ENCODE results near the gene SUN3. TPM values are rescaled to one million over a fixed set of nuclear protein-coding genes. Genes with fewer than 3 reads are reported as not detected.

SUN3 gene
- total RNA-seq, 4 donors from 2014 or later, result not detected

GRCh38 chr7:48040944-48041652 lies 12.2 kb upstream of the SUN3 start:
- WGBS, 2 donors (ENCODE audit: low coverage in 1 of 2), result 86 to 91% methylated on average over 4 to 17 of the region's 18 CpGs
- no peak overlapping the region for H3K27ac ChIP-seq
- H3K4me3 ChIP-seq, result no peak overlapping the region
- DNase-seq, result no peak
- TF ChIP-seq CTCF (IDR thresholded peaks at IDR 0.05) (no peak), POLR2A (IDR thresholded peaks at IDR 0.05) (no peak), EP300 (IDR thresholded peaks at IDR 0.05; ENCODE audit: low read depth) (no peak), POLR2AphosphoS5 (IDR thresholded peaks at IDR 0.05) (no peak)
- peaks cover 15% of the 10 kb centered on the region for H3K27me3 ChIP-seq
- intact Hi-C loops (cut with DNase I; ENCODE audit: low total_unique reads) (no loop called here), in situ Hi-C loops (cut with MboI; ENCODE audit: low pct_ligation_motif_present in 1 of 4, low pct_unique_long_range_greater_than_20kb in 1 of 4, low sequenced_read_pairs in 3 of 4) (no loop called here)
- H3K9me3 ChIP-seq, result no peaks in the 10 kb centered on the region
- H3K36me3 ChIP-seq, result no peaks in the 10 kb centered on the region
- peaks cover 2 to 4% (median 2%) of the 10 kb centered on the region in 4 donors for H3K4me1 ChIP-seq

GRCh38 chr7:48038815-48039506 lies 10.1 kb upstream of the SUN3 start:
- no peaks in the 10 kb centered on the region for H3K9me3 ChIP-seq
- no peaks in the 10 kb centered on the region for H3K36me3 ChIP-seq
- peaks cover 8 to 14% (median 12%) of the 10 kb centered on the region in 4 donors for H3K4me1 ChIP-seq
- H3K4me3 ChIP-seq, result no peak overlapping the region
- DNase-seq, result no peak
- TF ChIP-seq POLR2AphosphoS5 (IDR thresholded peaks at IDR 0.05) (no peak), CTCF (IDR thresholded peaks at IDR 0.05) (no peak), EP300 (IDR thresholded peaks at IDR 0.05; ENCODE audit: low read depth) (no peak), POLR2A (IDR thresholded peaks at IDR 0.05) (no peak)
- H3K27ac ChIP-seq, result no peak overlapping the region
- intact Hi-C loops (cut with DNase I; ENCODE audit: low total_unique reads), result no loop called here
- in situ Hi-C loops (cut with MboI; ENCODE audit: low pct_ligation_motif_present in 1 of 4, low pct_unique_long_range_greater_than_20kb in 1 of 4, low sequenced_read_pairs in 3 of 4), result no loop called here
- WGBS, 2 donors (ENCODE audit: low coverage in 1 of 2), result 57 to 61% methylated on average over 3 to 5 of the region's 5 CpGs
- peaks cover 22% of the 10 kb centered on the region for H3K27me3 ChIP-seq

GRCh38 chr7:48035967-48036478 lies 7.1 kb upstream of the SUN3 start:
- TF ChIP-seq POLR2A (IDR thresholded peaks at IDR 0.05) (no peak), CTCF (IDR thresholded peaks at IDR 0.05) (no peak), EP300 (IDR thresholded peaks at IDR 0.05; ENCODE audit: low read depth) (no peak), POLR2AphosphoS5 (IDR thresholded peaks at IDR 0.05) (no peak)
- Histone ChIP-seq H3K36me3 (no peaks in the 10 kb centered on the region), H3K9me3 (no peaks in the 10 kb centered on the region), H3K4me1 (peaks cover 8 to 14% (median 12%) of the 10 kb centered on the region in 4 donors), H3K27ac (no peak overlapping the region), H3K27me3 (peaks cover 33% of the 10 kb centered on the region), H3K4me3 (peak overlapping the region; percentile 8 to 54 (median 38))
- intact Hi-C loops (cut with DNase I; ENCODE audit: low total_unique reads) (no loop called here), in situ Hi-C loops (cut with MboI; ENCODE audit: low pct_ligation_motif_present in 1 of 4, low pct_unique_long_range_greater_than_20kb in 1 of 4, low sequenced_read_pairs in 3 of 4) (no loop called here)
- WGBS, 2 donors (ENCODE audit: low coverage in 1 of 2), result 6% methylated on average over 42 of the region's 42 CpGs; no CpG with 5 or more reads in 1 of the 2 donors
- peak; percentile 23 for DNase-seq

GRCh38 chr7:48035301-48035966 lies 6.5 kb upstream of the SUN3 start, which contains the start of gene C7orf57:
Gene C7orf57 (plus strand): TSS chr7:48035543. CDS start chr7:48036309, 766 bp downstream.
- H3K4me1 ChIP-seq, result peaks cover 8 to 14% (median 12%) of the 10 kb centered on the region in 4 donors
- H3K27me3 ChIP-seq, result peaks cover 33% of the 10 kb centered on the region
- H3K27ac ChIP-seq, result no peak within 1 kb of the TSS
- WGBS, 2 donors (ENCODE audit: low coverage in 1 of 2), result 2% methylated on average over 36 of the region's 62 CpGs; no CpG with 5 or more reads in 1 of the 2 donors
- H3K9me3 ChIP-seq, result no peaks in the 10 kb centered on the region
- H3K4me3 ChIP-seq, result peak within 1 kb of the TSS; percentile 8 to 54 (median 38)
- intact Hi-C loops (cut with DNase I; ENCODE audit: low total_unique reads), result no loop called here
- in situ Hi-C loops (cut with MboI; ENCODE audit: low pct_ligation_motif_present in 1 of 4, low pct_unique_long_range_greater_than_20kb in 1 of 4, low sequenced_read_pairs in 3 of 4), result no loop called here
- DNase-seq, result peak; percentile 91
- H3K36me3 ChIP-seq, result no peaks in the 10 kb centered on the region
- TF ChIP-seq CTCF (IDR thresholded peaks at IDR 0.05) (peak in 1 of 5 experiments; percentile 18), POLR2AphosphoS5 (IDR thresholded peaks at IDR 0.05) (no peak)

All from transverse colon (tissue), 4 donors.